PC-3 (cell line): Measurements from ENCODE around the gene MITF.

ENCODE experiments used
- CTCF ChIP-seq: fragments of 300-600 bp; sonication (generic); conservative IDR thresholded peaks from 2 replicates; pipeline ENCODE4 v1.5.1; 2017; ENCODE audit warnings: antibody characterized with exemption, low read depth, mild to moderate bottlenecking, low read length
- EZH2 ChIP-seq: fragments of 300-600 bp; sonication (generic); IDR thresholded peaks from one replicate; pipeline ENCODE4 v1.6.1; 2017; ENCODE audit warnings: antibody characterized with exemption, mild to moderate bottlenecking, low read length; ENCODE audit not compliant: unreplicated experiment
- EZH2phosphoT487 ChIP-seq: fragments of 300-600 bp; sonication (generic); IDR thresholded peaks from 2 replicates; pipeline ENCODE4 v1.6.1; 2018; ENCODE audit warnings: mild to moderate bottlenecking, antibody characterized with exemption, low read length, borderline replicate concordance

GRCh38 chr3:69776289-69776688 lies 37.0 kb downstream of the MITF start:
- TF ChIP-seq CTCF: no peak
- no peak for TF ChIP-seq EZH2phosphoT487
- no peak for TF ChIP-seq EZH2
